ENCODE data around the gene CPLANE1. TPM values are rescaled to one million over a fixed set of nuclear protein-coding genes. Genes with fewer than 3 reads are reported as not detected.

The CPLANE1 gene
- total RNA-seq, 4 donors from 2014 or later = 50.0 to 80.0 (median 61.1) TPM

GRCh38 chr5:37207802-37208201 is 41.4 kb downstream of the CPLANE1 start:
- no peak for DNase-seq (ENCODE audit: low spot score in 2 of 2)
- WGBS, 2 donors = 94 to 96% methylated on average over 3 of the region's 3 CpGs

GRCh38 chr5:37206736-37207135 is 42.4 kb downstream of the CPLANE1 start:
- Histone ChIP-seq H3K27ac (no peak overlapping the region), H3K9me3 (no peaks in the 10 kb centered on the region), H3K4me1 (no peaks in the 10 kb centered on the region), H3K36me3 (peaks cover 0 to 76% (median 0%) of the 10 kb centered on the region in 3 donors), H3K27me3 (no peaks in the 10 kb centered on the region), H3K4me3 (no peak overlapping the region)
- 91 to 93% methylated on average over 2 of the region's 2 CpGs for WGBS, 2 donors
- TF ChIP-seq CTCF (IDR thresholded peaks at IDR 0.05) (no peak), POLR2A (IDR thresholded peaks at IDR 0.05) (no peak), EP300 (IDR thresholded peaks at IDR 0.05) (no peak)
- DNase-seq (ENCODE audit: low spot score in 2 of 2) = no peak

More at GRCh38 chr5:37207802-37208201, 41.4 kb downstream of the CPLANE1 start:
- peaks cover 0 to 82% (median 0%) of the 10 kb centered on the region in 3 donors for H3K36me3 ChIP-seq
- no peak overlapping the region for H3K4me3 ChIP-seq
- H3K27ac ChIP-seq = no peak overlapping the region
- no peaks in the 10 kb centered on the region for H3K4me1 ChIP-seq
- TF ChIP-seq CTCF (IDR thresholded peaks at IDR 0.05) (no peak), EP300 (IDR thresholded peaks at IDR 0.05) (no peak), POLR2A (IDR thresholded peaks at IDR 0.05) (no peak)
- no peaks in the 10 kb centered on the region for H3K9me3 ChIP-seq
- no peaks in the 10 kb centered on the region for H3K27me3 ChIP-seq

GRCh38 chr5:37198842-37199241 is 50.3 kb downstream of the CPLANE1 start:
- 94 to 98% methylated on average over 2 of the region's 2 CpGs for WGBS, 2 donors
- DNase-seq (ENCODE audit: low spot score in 2 of 2) = no peak
- Histone ChIP-seq H3K9me3 (no peaks in the 10 kb centered on the region), H3K36me3 (peaks cover 0 to 85% (median 2%) of the 10 kb centered on the region in 3 donors), H3K4me1 (peaks cover 0 to 4% (median 0%) of the 10 kb centered on the region in 4 donors), H3K27ac (no peak overlapping the region), H3K27me3 (no peaks in the 10 kb centered on the region), H3K4me3 (no peak overlapping the region)
- TF ChIP-seq CTCF (IDR thresholded peaks at IDR 0.05) = no peak
- TF ChIP-seq POLR2A (IDR thresholded peaks at IDR 0.05) = no peak
- TF ChIP-seq EP300 (IDR thresholded peaks at IDR 0.05) = no peak

- 84 to 87% methylated on average over 3 of the region's 3 CpGs for WGBS, 2 donors
- TF ChIP-seq POLR2A (IDR thresholded peaks at IDR 0.05) = no peak
- TF ChIP-seq CTCF (IDR thresholded peaks at IDR 0.05) = no peak
- no peak for TF ChIP-seq EP300 (IDR thresholded peaks at IDR 0.05)
- DNase-seq (ENCODE audit: low spot score in 2 of 2) = no peak
- Histone ChIP-seq H3K4me3 (peak overlapping the region in 1 of 4 donors; percentile 23), H3K27ac (peak overlapping the region in 1 of 4 donors; percentile 15), H3K27me3 (no peaks in the 10 kb centered on the region), H3K36me3 (peaks cover 0 to 87% (median 2%) of the 10 kb centered on the region in 3 donors), H3K9me3 (no peaks in the 10 kb centered on the region), H3K4me1 (peaks cover 0 to 4% (median 0%) of the 10 kb centered on the region in 4 donors)
Observed at GRCh38 chr5:37198061-37198460, 51.1 kb downstream of the CPLANE1 start.

- DNase-seq (ENCODE audit: low spot score in 2 of 2) = no peak
- WGBS, 2 donors = 71 to 76% methylated on average over 3 of the region's 3 CpGs
- peaks cover 0 to 90% (median 2%) of the 10 kb centered on the region in 3 donors for H3K36me3 ChIP-seq
- no peaks in the 10 kb centered on the region for H3K9me3 ChIP-seq
- H3K27me3 ChIP-seq = no peaks in the 10 kb centered on the region
- peak overlapping the region in 1 of 4 donors; percentile 23 for H3K4me3 ChIP-seq
- TF ChIP-seq EP300 (IDR thresholded peaks at IDR 0.05) = no peak
- peak overlapping the region in 1 of 4 donors; percentile 15 for H3K27ac ChIP-seq
- H3K4me1 ChIP-seq = peaks cover 0 to 4% (median 0%) of the 10 kb centered on the region in 4 donors
Observed at GRCh38 chr5:37197340-37198050, 51.7 kb downstream of the CPLANE1 start.

Data from tibial nerve (tissue), 4 donors.